Spleen (tissue), 11 donors: ENCODE results near the gene TEX13D. TPM values are rescaled to one million over a fixed set of nuclear protein-coding genes. Genes with fewer than 3 reads are reported as not detected.

Experiments
- DNase-seq: peaks from one replicate; pipeline ENCODE4 v3.0.0-alpha.2; 2020
- H3K27ac ChIP-seq, 8 donors: fragments of 200-600 bp; sonication (generic) in 7 of 8; 1 replicate in 4 of 8; 2 replicates in 4 of 8; pipeline versions ENCODE4 v1.5.0 to v1.8.0; 2016 to 2021; ENCODE audit warnings: inconsistent platforms in 4 of 8, mild to moderate bottlenecking in 4 of 8, moderate library complexity in 1 of 8
- H3K27me3 ChIP-seq, 7 donors: fragments of 200-600 bp; sonication (generic) in 6 of 7; replicated peaks in 1 of 7; 1 replicate in 4 of 7; 2 replicates in 3 of 7; pipeline versions ENCODE4 v1.5.0 to v1.8.0; 2016 to 2021; ENCODE audit warnings: inconsistent platforms in 3 of 7, mild to moderate bottlenecking in 1 of 7
- H3K36me3 ChIP-seq, 6 donors: fragments of 200-600 bp; sonication (generic) in 5 of 6; 1 replicate in 4 of 6; 2 replicates in 2 of 6; pipeline versions ENCODE4 v1.5.0 to v1.8.0; 2016 to 2021; ENCODE audit warnings: inconsistent platforms in 2 of 6
- H3K4me1 ChIP-seq, 6 donors: fragments of 200-600 bp; sonication (generic) in 5 of 6; 1 replicate in 3 of 6; 2 replicates in 3 of 6; pipeline versions ENCODE4 v1.5.0 to v1.8.0; 2016 to 2021; ENCODE audit warnings: inconsistent platforms in 3 of 6
- H3K4me3 ChIP-seq, 8 donors: fragments of 200-600 bp; sonication (generic) in 7 of 8; 1 replicate in 4 of 8; 2 replicates in 4 of 8; pipeline versions ENCODE4 v1.5.0 to v1.8.0; 2016 to 2021; ENCODE audit warnings: inconsistent platforms in 4 of 8, mild to moderate bottlenecking in 4 of 8, moderate library complexity in 2 of 8
- H3K9me3 ChIP-seq, 8 donors: fragments of 200-600 bp; sonication (generic) in 7 of 8; 1 replicate in 4 of 8; 2 replicates in 4 of 8; pipeline versions ENCODE4 v1.5.0 to v1.8.0; 2016 to 2021; ENCODE audit warnings: inconsistent platforms in 4 of 8
- CTCF ChIP-seq, 11 experiments: fragments of 200-600 bp in 7 of 11; fragments of 450-650 bp in 4 of 11; sonication (generic) in 4 of 11; IDR thresholded peaks in 8 of 11; conservative IDR thresholded peaks in 3 of 11; 1 replicate in 7 of 11; 2 replicates in 4 of 11; pipeline versions ENCODE4 v1.4.0 to v1.8.0; 2016 to 2021; ENCODE audit warnings: antibody characterized with exemption in 11 of 11, inconsistent platforms in 4 of 11, mild to moderate bottlenecking in 1 of 11
- POLR2A ChIP-seq, 3 donors: fragments of 450-650 bp; IDR thresholded peaks; one replicate each; pipeline ENCODE4 v1.5.1; 2017; ENCODE audit warnings: antibody characterized with exemption in 3 of 3, mild to moderate bottlenecking in 1 of 3
- POLR2AphosphoS5 ChIP-seq, 3 donors: sonication (generic); formaldehyde crosslinking; IDR thresholded peaks; one replicate each; pipeline ENCODE4 v1.5.1; 2017; ENCODE audit warnings: antibody characterized with exemption in 3 of 3
- WGBS, 5 donors: extraction: QIAGEN DNeasy Blood & Tissue Kit in 3 of 5; methylation state at CpG; one replicate each; pipeline versions ENCODE4 v1.1.5 to v1.1.7; 2013 to 2018; 5-methylcytosine and 5-hydroxymethylcytosine counted together
- intact Hi-C: fragments of 100-400 bp; cut with DNase I; formaldehyde crosslinking; loops from one replicate; pipeline ENCODE4 v1.15.0; 2023; ENCODE audit warnings: low total_unique reads
- polyA plus RNA-seq, 3 donors: library from polyadenylated mRNA; stranded (reverse); fragments of 200-250 nt; gene quantifications; one replicate each; pipeline ENCODE4 v1.2.1, GENCODE V29; 2013
- total RNA-seq, 7 donors: library from RNA; depleted of rRNA in 3 of 7; stranded (reverse); fragments of >200 nt in 3 of 7; fragmentation: NEBNext Ultra II Directional in 4 of 7; extraction: Animal tissue kit (Norgen Biotek cat#: 25700) in 4 of 7; gene quantifications; one replicate each; pipeline versions ENCODE4 v1.1.0 to v1.2.1, GENCODE V29; 2016 to 2021
- donor health status: healthy with polysubstance abuse.
- donor health status: DM: no; HTN: no; CAD: no; lungs with moderate emphysema.
- donor health status: DM: no; HTN: no; CAD: no.
- donor health status: Bipolar disorder and iron deficiency.
- donor health status: healthy.
- donor health status: DM: no; HTN: no; CAD: no.
- donor health status: DM: yes; HTN: yes; CAD: no.

The TEX13D gene
- total and polyA plus RNA-seq, 10 donors = 0.03 to 0.07 TPM; not detected in 8

DNA sequence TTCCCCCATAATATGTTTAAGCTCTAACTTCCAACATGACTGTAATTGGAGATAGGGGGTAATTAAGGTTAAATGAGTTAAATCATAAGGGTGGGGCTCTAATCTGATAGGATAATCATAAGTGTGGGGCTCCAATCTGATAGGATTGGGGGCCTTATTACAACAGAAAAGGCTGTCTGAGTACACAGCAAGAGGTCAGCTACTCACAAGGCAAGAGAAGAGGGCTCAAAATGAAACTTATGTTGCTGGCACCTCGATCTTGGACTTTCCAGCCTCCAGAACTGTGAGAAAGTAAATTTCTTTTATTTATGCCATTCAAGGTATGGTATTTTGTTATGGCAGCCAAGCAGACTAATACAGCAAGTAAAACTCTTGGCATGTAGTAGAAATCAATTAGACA lies 30.3 kb downstream of the TEX13D start:
- Histone ChIP-seq H3K4me1 (no peaks in the 10 kb centered on the region), H3K4me3 (no peak overlapping the region), H3K27me3 (no peaks in the 10 kb centered on the region), H3K9me3 (no peaks in the 10 kb centered on the region), H3K36me3 (no peaks in the 10 kb centered on the region), H3K27ac (no peak overlapping the region)
- no peak for TF ChIP-seq CTCF (IDR thresholded peaks at IDR 0.05 in 8 of 11, conservative IDR thresholded peaks at IDR 0.05 in 3 of 11)
- no peak for TF ChIP-seq POLR2A (IDR thresholded peaks at IDR 0.05)
- no peak for TF ChIP-seq POLR2AphosphoS5 (IDR thresholded peaks at IDR 0.05)
- intact Hi-C loops = no loop called here
- no peak for DNase-seq
- WGBS, 5 donors = 33 to 79% (median 54%) methylated on average over 1 of the region's 1 CpG

DNA sequence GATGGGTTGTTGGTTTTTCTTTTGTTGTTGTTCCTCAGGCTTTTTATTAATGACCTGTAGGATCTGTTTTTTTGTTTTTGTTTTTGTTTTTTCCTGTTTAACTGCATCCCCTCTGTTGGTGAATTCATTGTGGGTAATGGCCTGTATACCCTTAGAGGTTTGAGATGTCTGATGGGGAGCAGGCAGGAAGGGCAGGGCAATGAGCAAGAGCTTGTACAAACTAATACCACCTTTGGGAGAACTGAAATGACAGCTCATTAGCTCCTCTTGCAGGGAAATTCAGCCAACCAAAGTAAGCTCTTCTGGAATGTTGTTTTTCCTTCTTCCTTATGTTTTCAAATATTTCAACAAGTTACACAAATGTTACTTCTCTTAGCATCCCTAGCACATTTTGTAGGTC lies 37.3 kb downstream of the TEX13D start:
- Histone ChIP-seq H3K4me3 (no peak overlapping the region), H3K9me3 (no peaks in the 10 kb centered on the region), H3K27ac (no peak overlapping the region), H3K36me3 (no peaks in the 10 kb centered on the region), H3K4me1 (no peaks in the 10 kb centered on the region), H3K27me3 (no peaks in the 10 kb centered on the region)
- intact Hi-C loops = no loop called here
- DNase-seq = no peak
- TF ChIP-seq POLR2A (IDR thresholded peaks at IDR 0.05) = no peak
- TF ChIP-seq CTCF (IDR thresholded peaks at IDR 0.05 in 8 of 11, conservative IDR thresholded peaks at IDR 0.05 in 3 of 11) = no peak

GRCh38 chrX:124373348-124373747 lies 40.9 kb downstream of the TEX13D start:
- Histone ChIP-seq H3K36me3 (no peaks in the 10 kb centered on the region), H3K4me1 (no peaks in the 10 kb centered on the region)
- 52 to 68% (median 64%) methylated on average over 1 of the region's 1 CpG for WGBS, 5 donors

GRCh38 chrX:124378643-124379042 lies 46.2 kb downstream of the TEX13D start:
- Histone ChIP-seq H3K4me3 (no peak overlapping the region), H3K27me3 (peaks cover 0 to 5% (median 0%) of the 10 kb centered on the region in 7 donors), H3K9me3 (no peaks in the 10 kb centered on the region), H3K36me3 (no peaks in the 10 kb centered on the region), H3K4me1 (no peaks in the 10 kb centered on the region), H3K27ac (no peak overlapping the region)
- intact Hi-C loops = no loop called here
- TF ChIP-seq CTCF (IDR thresholded peaks at IDR 0.05 in 8 of 11, conservative IDR thresholded peaks at IDR 0.05 in 3 of 11) (no peak), POLR2A (IDR thresholded peaks at IDR 0.05) (no peak), POLR2AphosphoS5 (IDR thresholded peaks at IDR 0.05) (no peak)
- no peak for DNase-seq
- WGBS, 5 donors = 11 to 45% (median 20%) methylated on average over 4 of the region's 4 CpGs

More at GRCh38 chrX:124373348-124373747, 40.9 kb downstream of the TEX13D start:
- Histone ChIP-seq H3K27me3 (peaks cover 0 to 5% (median 0%) of the 10 kb centered on the region in 7 donors), H3K9me3 (no peaks in the 10 kb centered on the region), H3K4me3 (no peak overlapping the region), H3K27ac (no peak overlapping the region)
- intact Hi-C loops = no loop called here
- TF ChIP-seq POLR2A (IDR thresholded peaks at IDR 0.05) = no peak
- TF ChIP-seq CTCF (IDR thresholded peaks at IDR 0.05 in 8 of 11, conservative IDR thresholded peaks at IDR 0.05 in 3 of 11) = no peak
- no peak for TF ChIP-seq POLR2AphosphoS5 (IDR thresholded peaks at IDR 0.05)
- no peak for DNase-seq
